ENCODE results near the gene ADAMTSL5.
A peak's percentile ranks its signal among the peaks of the same experiment; 100 is the strongest.
"Not testable (repeated sequence)": the region's sequence is repeated elsewhere in the genome, so short reads cannot be mapped to it uniquely, and the experiment has no call there.

The ADAMTSL5 gene

GRCh38 chr19:1483131-1483978 lies 29.5 kb downstream of the ADAMTSL5 start:
- FAIRE-seq (no peak), DNase-seq (ENCODE audit: insufficient read length, low spot score) (no peak)

- no peak for FAIRE-seq
Measured at GRCh38 chr19:1482361-1483130, 30.3 kb downstream of the ADAMTSL5 start.

GRCh38 chr19:1481893-1482360 lies 30.9 kb downstream of the ADAMTSL5 start:
- DNase-seq (ENCODE audit: insufficient read length, low spot score) (no peak), FAIRE-seq (no peak)

More at GRCh38 chr19:1482361-1483130, 30.3 kb downstream of the ADAMTSL5 start:
- DNase-seq (ENCODE audit: insufficient read length, low spot score): no peak

GRCh38 chr19:1481224-1481892 lies 31.5 kb downstream of the ADAMTSL5 start:
- DNase-seq (ENCODE audit: insufficient read length, low spot score) (no peak), FAIRE-seq (no peak)

GRCh38 chr19:1478934-1479707 lies 33.7 kb downstream of the ADAMTSL5 start, which contains the start of gene C19orf25:
Gene C19orf25 (minus strand): TSS chr19:1479215. CDS start chr19:1478903, 312 bp downstream.
- peak; percentile 91 for DNase-seq (ENCODE audit: insufficient read length, low spot score)
- FAIRE-seq: peak; percentile 93

- DNase-seq (ENCODE audit: insufficient read length, low spot score); FAIRE-seq: not testable (repeated sequence)
Measured at GRCh38 chr19:1477056-1477455, 35.8 kb downstream of the ADAMTSL5 start.

- no peak for DNase-seq (ENCODE audit: insufficient read length, low spot score)
- no peak for FAIRE-seq
Measured at GRCh38 chr19:1475751-1476437, 36.9 kb downstream of the ADAMTSL5 start.

GRCh38 chr19:1474765-1475351 lies 38.0 kb downstream of the ADAMTSL5 start:
- FAIRE-seq (no peak), DNase-seq (ENCODE audit: insufficient read length, low spot score) (no peak)

GRCh38 chr19:1474011-1474764 lies 38.6 kb downstream of the ADAMTSL5 start:
- no peak for FAIRE-seq

GRCh38 chr19:1473085-1473851 lies 39.6 kb downstream of the ADAMTSL5 start:
- FAIRE-seq: no peak
- DNase-seq (ENCODE audit: insufficient read length, low spot score): no peak

More at GRCh38 chr19:1474011-1474764, 38.6 kb downstream of the ADAMTSL5 start:
- no peak for DNase-seq (ENCODE audit: insufficient read length, low spot score)

GRCh38 chr19:1472231-1473084 lies 40.4 kb downstream of the ADAMTSL5 start:
- FAIRE-seq: no peak
- DNase-seq (ENCODE audit: insufficient read length, low spot score): no peak

GRCh38 chr19:1471515-1472160 lies 41.2 kb downstream of the ADAMTSL5 start:
- DNase-seq (ENCODE audit: insufficient read length, low spot score): peak; percentile 29
- FAIRE-seq: no peak

- no peak for FAIRE-seq
- peak; percentile 37 for DNase-seq (ENCODE audit: insufficient read length, low spot score)
Measured at GRCh38 chr19:1471010-1471514, 41.8 kb downstream of the ADAMTSL5 start.

GRCh38 chr19:1470305-1471009 lies 42.4 kb downstream of the ADAMTSL5 start:
- FAIRE-seq (no peak), DNase-seq (ENCODE audit: insufficient read length, low spot score) (peak; percentile 63)

GRCh38 chr19:1470055-1470304 lies 42.8 kb downstream of the ADAMTSL5 start:
- DNase-seq (ENCODE audit: insufficient read length, low spot score): no peak
- FAIRE-seq: no peak

All from HTR-8/SVneo (cell line).